H1 (cell line): Measurements from ENCODE around the gene CPZ. TPM values are rescaled to one million over a fixed set of nuclear protein-coding genes. Genes with fewer than 3 reads are reported as not detected.

ENCODE experiments used
- CTCF ChIA-PET: fragments of 300-600 bp; sonication (Branson Sonifier 250); formaldehyde crosslinking; loops from one replicate; lab custom pipeline; 2021; ENCODE audit not compliant: partially characterized antibody; lab: Charles Lee
- POLR2A ChIA-PET: fragments of 300-600 bp; sonication (Branson Sonifier 250); formaldehyde crosslinking; loops from one replicate; lab custom pipeline; 2021; ENCODE audit warnings: inconsistent platforms; ENCODE audit not compliant: partially characterized antibody; lab: Charles Lee
- DNase-seq, 2 experiments: peaks; one replicate each; pipeline versions ENCODE4 v3.0.0 to v3.0.0-alpha.2; 2010 to 2022; ENCODE audit warnings: low spot score in 2 of 2, low read depth in 1 of 2, mixed read lengths in 1 of 2
- FAIRE-seq: peaks from 2 replicates; lab custom pipeline; 2011; peaks lifted over from hg19 to GRCh38; lab: Jason Lieb, UNC
- H2AFZ ChIP-seq: 2 replicates; pipeline ENCODE4 v1.8.1; 2012; ENCODE audit warnings: low read length, inconsistent platforms
- H2AK5ac ChIP-seq: 2 replicates; pipeline ENCODE4 v1.6.1; 2013; ENCODE audit warnings: low read depth, low read length
- H2BK120ac ChIP-seq: replicated peaks from 2 replicates; pipeline ENCODE3; 2013; ENCODE audit warnings: low read depth, low read length, inconsistent platforms
- H2BK12ac ChIP-seq: 2 replicates; pipeline ENCODE4 v1.6.1; 2013; ENCODE audit warnings: low read depth, low read length
- H2BK15ac ChIP-seq: 2 replicates; pipeline ENCODE4 v1.6.1; 2013; ENCODE audit warnings: low read length
- H2BK20ac ChIP-seq: 2 replicates; pipeline ENCODE4 v1.6.1; 2013; ENCODE audit warnings: low read length
- H2BK5ac ChIP-seq: 2 replicates; pipeline ENCODE4 v1.6.1; 2013; ENCODE audit warnings: low read depth, low read length
- H3K14ac ChIP-seq: 2 replicates; pipeline ENCODE4 v1.6.1; 2013; ENCODE audit warnings: inconsistent platforms; ENCODE audit not compliant: insufficient read length
- H3K18ac ChIP-seq: 2 replicates; pipeline ENCODE4 v1.6.1; 2013; ENCODE audit warnings: low read length; ENCODE audit errors: extremely low read depth
- H3K23ac ChIP-seq: 2 replicates; pipeline ENCODE4 v1.6.1; 2013; ENCODE audit warnings: inconsistent platforms; ENCODE audit not compliant: insufficient read length
- H3K23me2 ChIP-seq: 2 replicates; pipeline ENCODE4 v1.6.1; 2013; ENCODE audit warnings: low read depth, low read length
- H3K27ac ChIP-seq: 2 replicates; pipeline ENCODE4 v1.6.1; 2011; ENCODE audit warnings: low read depth, low read length, inconsistent platforms
- H3K27me3 ChIP-seq, 4 experiments: replicated peaks in 1 of 4; 1 replicate in 1 of 4; 2 replicates in 3 of 4; pipeline versions ENCODE4 v1.6.1 to v1.8.1; 2011 to 2013; ENCODE audit warnings: low read length in 3 of 4, mild to moderate bottlenecking in 3 of 4, inconsistent platforms in 2 of 4, mixed read lengths in 2 of 4, moderate library complexity in 1 of 4; ENCODE audit not compliant: control insufficient read depth in 3 of 4, insufficient read depth in 3 of 4; ENCODE audit errors: extremely low read depth in 1 of 4
- H3K36me3 ChIP-seq, 4 experiments: 2 replicates each; pipeline versions ENCODE4 v1.6.1 to v1.8.1; 2011 to 2013; ENCODE audit warnings: mild to moderate bottlenecking in 4 of 4, low read length in 3 of 4, moderate library complexity in 2 of 4, control low read depth in 1 of 4, inconsistent platforms in 1 of 4; ENCODE audit not compliant: insufficient read depth in 4 of 4, control insufficient read depth in 2 of 4
- H3K4ac ChIP-seq: replicated peaks from 2 replicates; pipeline ENCODE3; 2013; ENCODE audit warnings: low read length, low read depth, mixed read lengths, inconsistent platforms; ENCODE audit not compliant: insufficient read length
- H3K4me1 ChIP-seq, 4 experiments: replicated peaks in 1 of 4; 1 replicate in 1 of 4; 2 replicates in 3 of 4; pipeline versions ENCODE4 v1.6.1 to v1.8.1; 2011 to 2013; ENCODE audit warnings: low read length in 3 of 4, inconsistent platforms in 2 of 4, mixed read lengths in 1 of 4; ENCODE audit not compliant: insufficient read depth in 4 of 4, control insufficient read depth in 3 of 4
- H3K4me2 ChIP-seq, 2 experiments: 2 replicates each; pipeline versions ENCODE4 v1.6.1 to v1.8.1; 2011 to 2013; ENCODE audit warnings: low read depth in 2 of 2, low read length in 2 of 2, control low read depth in 1 of 2, inconsistent platforms in 1 of 2, mild to moderate bottlenecking in 1 of 2; ENCODE audit not compliant: insufficient read depth in 1 of 2
- H3K4me3 ChIP-seq, 4 experiments: fragments of 200-600, 300-600 bp in 1 of 4; sonication (generic), shearing (Covaris generic), sonication (Bioruptor Twin) in 1 of 4; 2 replicates each; pipeline versions ENCODE4 v1.5.1 to v1.8.1; 2011 to 2016; ENCODE audit warnings: low read length in 4 of 4, low read depth in 3 of 4, control low read depth in 2 of 4, inconsistent platforms in 2 of 4, mild to moderate bottlenecking in 2 of 4, mixed read lengths in 1 of 4, moderate library complexity in 1 of 4; ENCODE audit not compliant: insufficient read depth in 2 of 4; ENCODE audit errors: extremely low read depth in 1 of 4
- H3K56ac ChIP-seq: replicated peaks from 2 replicates; pipeline ENCODE3; 2013; ENCODE audit warnings: low read depth, mild to moderate bottlenecking, mixed read lengths, low read length, inconsistent platforms; ENCODE audit not compliant: insufficient read length
- H3K79me1 ChIP-seq: 2 replicates; pipeline ENCODE4 v1.6.1; 2013; ENCODE audit warnings: low read depth, low read length, control low read depth
- H3K79me2 ChIP-seq, 2 experiments: 2 replicates each; pipeline versions ENCODE4 v1.6.1 to v1.8.1; 2012 to 2013; ENCODE audit warnings: low read length in 2 of 2, mild to moderate bottlenecking in 2 of 2, inconsistent platforms in 1 of 2; ENCODE audit not compliant: insufficient read depth in 2 of 2, control insufficient read depth in 1 of 2
- H3K9ac ChIP-seq, 4 experiments: replicated peaks in 1 of 4; 1 replicate in 1 of 4; 2 replicates in 3 of 4; pipeline versions ENCODE4 v1.6.1 to v1.8.1; 2011 to 2013; ENCODE audit warnings: low read depth in 3 of 4, low read length in 3 of 4, control low read depth in 2 of 4, mild to moderate bottlenecking in 2 of 4, moderate library complexity in 2 of 4, inconsistent platforms in 1 of 4; ENCODE audit errors: extremely low read depth in 1 of 4
- H3K9me3 ChIP-seq, 2 experiments: 2 replicates each; pipeline versions ENCODE4 v1.6.1 to v1.8.1; 2012 to 2013; ENCODE audit warnings: mild to moderate bottlenecking in 2 of 2, moderate library complexity in 2 of 2, control low read depth in 1 of 2, inconsistent platforms in 1 of 2, low read depth in 1 of 2, low read length in 1 of 2, mixed read lengths in 1 of 2; ENCODE audit not compliant: insufficient read depth in 2 of 2
- H4K20me1 ChIP-seq, 2 experiments: replicated peaks in 1 of 2; 2 replicates each; pipeline versions ENCODE3 to v1.8.1; 2011 to 2013; ENCODE audit warnings: inconsistent platforms in 2 of 2, low read length in 2 of 2, mild to moderate bottlenecking in 1 of 2; ENCODE audit not compliant: insufficient read depth in 2 of 2, control insufficient read depth in 1 of 2
- H4K5ac ChIP-seq: 2 replicates; pipeline ENCODE4 v1.6.1; 2013; ENCODE audit warnings: low read length, low read depth, mixed read lengths, inconsistent platforms; ENCODE audit not compliant: insufficient read length
- H4K8ac ChIP-seq: 2 replicates; pipeline ENCODE4 v1.8.0; 2013; ENCODE audit warnings: mild to moderate bottlenecking, moderate library complexity, low read length, inconsistent platforms; ENCODE audit not compliant: insufficient read depth; ENCODE audit errors: extremely low read depth
- H4K91ac ChIP-seq: replicated peaks from 2 replicates; pipeline ENCODE3; 2013; ENCODE audit warnings: low read length, mixed read lengths, inconsistent platforms; ENCODE audit not compliant: insufficient read length
- ZNF274 ChIP-seq: IDR thresholded peaks from 2 replicates; pipeline ENCODE4 v1.7.0; 2012; ENCODE audit warnings: low read length, borderline replicate concordance; ENCODE audit errors: extremely low read depth
- WGBS, 2 experiments: shearing (Covaris generic) in 1 of 2; methylation state at CpG; one replicate each; pipeline versions ENCODE4 v1.1.6 to v1.1.7; 2013 to 2015; ENCODE audit warnings: low lambda C conversion rate in 2 of 2, mixed read lengths in 2 of 2, inconsistent platforms in 1 of 2, low coverage in 1 of 2, missing lambda C conversion rate in 1 of 2; ENCODE audit not compliant: insufficient replicate concordance in 2 of 2, insufficient coverage in 1 of 2, insufficient read length in 1 of 2; ENCODE audit errors: extremely low coverage in 1 of 2, missing lambda C conversion rate in 1 of 2; 5-methylcytosine and 5-hydroxymethylcytosine counted together
- polyA plus RNA-seq, 7 experiments: library from polyadenylated mRNA; depleted of rRNA in 3 of 7; stranded (reverse) in 5 of 7; unstranded in 2 of 7; fragments of >200 nt in 5 of 7; fragments of 200-250 nt in 2 of 7; gene quantifications; 1 replicate in 5 of 7; 2 replicates in 1 of 7; 4 replicates in 1 of 7; pipeline versions ENCODE4 v1.2.1 to v1.2.3, GENCODE V29; 2011 to 2013; ENCODE audit warnings: missing spikeins in 2 of 7, mixed read lengths in 2 of 7
- total RNA-seq: library from RNA; stranded (reverse); fragmentation: NEBNext Ultra II Directional; extraction: Animal tissue kit (Norgen Biotek cat#: 25700); gene quantifications from 2 replicates; pipeline ENCODE4 v1.2.1, GENCODE V29; 2021

Gene CPZ
- total and polyA plus RNA-seq, 2 of the 8 experiments (the other 6 are each of a cell fraction or from before 2014, with no cell fraction given): 28.8 to 40.7 TPM

DNA sequence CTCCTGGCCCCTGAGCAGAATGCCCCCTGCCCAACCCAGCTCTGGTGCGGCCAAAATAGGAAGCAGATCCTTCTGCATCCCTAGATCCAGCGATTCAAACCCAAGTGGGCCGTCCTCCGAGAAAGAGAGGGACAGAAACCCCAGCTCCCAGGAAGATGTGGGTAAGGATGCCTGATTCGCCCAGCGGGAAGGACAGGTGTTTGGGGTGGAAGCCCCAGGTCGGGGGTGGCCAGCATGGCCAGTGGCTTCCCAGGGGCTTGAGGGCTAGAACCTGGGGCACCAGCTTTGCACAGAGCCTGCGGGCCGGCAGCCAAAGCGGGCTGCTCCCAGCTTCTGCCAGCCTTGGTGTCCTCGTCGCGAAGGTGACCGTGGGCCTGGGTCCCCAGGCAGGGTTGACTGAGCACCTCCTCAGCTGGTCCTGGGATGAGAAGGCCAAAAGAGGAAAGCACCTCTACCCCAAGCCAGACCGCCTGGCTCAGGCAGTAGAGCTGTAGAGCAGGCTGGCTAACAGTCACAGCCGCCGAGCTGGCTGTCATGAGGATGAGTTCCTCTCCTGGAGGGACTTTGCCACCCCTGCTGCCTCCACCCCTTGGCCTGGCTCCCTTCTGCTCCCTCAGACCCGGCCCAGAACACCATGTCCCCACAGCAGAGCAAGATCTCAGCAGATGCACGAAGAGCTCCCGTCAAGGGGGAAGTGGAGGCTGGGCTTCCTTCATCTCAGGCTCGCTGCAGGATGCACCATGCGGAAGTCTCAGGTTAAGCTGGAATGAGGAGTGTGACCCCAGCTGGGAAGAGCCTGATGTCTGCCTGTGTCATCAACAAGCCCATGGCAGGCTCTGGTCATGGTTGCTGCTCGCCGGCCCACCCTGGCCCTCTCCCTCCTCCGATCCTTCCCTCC, 59.9 kb downstream of the CPZ start:
- Histone ChIP-seq H3K79me1 (no peaks in the 10 kb centered on the region), H2AK5ac (no peak overlapping the region), H4K8ac (no peak overlapping the region), H3K9me3 (no peaks in the 10 kb centered on the region), H3K36me3 (no peaks in the 10 kb centered on the region), H3K4me1 (peaks cover 0 to 6% (median 0%) of the 10 kb centered on the region in 4 experiments; a peak in 1 of 7 replicates), H2AFZ (no peak overlapping the region), H3K4me3 (no peak overlapping the region), H3K27me3 (no peaks in the 10 kb centered on the region; a peak in 1 of 7 replicates), H2BK120ac (no peak overlapping the region), H4K5ac (no peak overlapping the region), H3K56ac (no peak overlapping the region), H2BK20ac (no peak overlapping the region), H3K4ac (no peak overlapping the region), H3K14ac (no peak overlapping the region), H3K23ac (no peak overlapping the region), H2BK12ac (no peak overlapping the region), H3K4me2 (no peak overlapping the region), H3K9ac (no peak overlapping the region), H3K79me2 (no peaks in the 10 kb centered on the region), H3K18ac (no peak overlapping the region), H4K20me1 (no peaks in the 10 kb centered on the region), H2BK5ac (peak overlapping the region; percentile 12; the same call in 1 of the 2 replicates), H4K91ac (no peak overlapping the region), H3K27ac (no peak overlapping the region), H2BK15ac (no peak overlapping the region), H3K23me2 (no peaks in the 10 kb centered on the region)
- DNase-seq (no peak), FAIRE-seq (no peak)
- no peak for TF ChIP-seq ZNF274
- CTCF ChIA-PET: interaction anchor here (1.0 kb wide), 1 partner anchor 15 kb away, joined by 4 read pairs; no protein-coding TSS in a partner anchor
- WGBS, 2 experiments: 93% methylated on average over 23 of the region's 25 CpGs; no CpG with 5 or more reads in 1 of the 2 experiments
- POLR2A ChIA-PET: interaction anchor here (0.7 kb wide), 1 partner anchor 8 kb away, joined by 3 read pairs; no protein-coding TSS in a partner anchor
